Keratinocyte (primary cell): Measurements from ENCODE around the gene ASB4. TPM values are rescaled to one million over a fixed set of nuclear protein-coding genes. Genes with fewer than 3 reads are reported as not detected.

Experiments used
- DNase-seq: peaks from one replicate; pipeline ENCODE4 v3.0.0-alpha.2; 2011; ENCODE audit warnings: low read depth, missing footprints, low spot score
- FAIRE-seq: peaks from 2 replicates; lab custom pipeline; 2011; peaks lifted over from hg19 to GRCh38; lab: Jason Lieb, UNC
- H2AFZ ChIP-seq: 2 replicates; pipeline ENCODE4 v1.6.0; 2012; ENCODE audit warnings: low read length, control low read depth, inconsistent platforms; ENCODE audit not compliant: control insufficient read depth
- H3K27ac ChIP-seq: 2 replicates; pipeline ENCODE4 v1.5.1; 2011; ENCODE audit warnings: low read length; ENCODE audit not compliant: control insufficient read depth, insufficient read depth
- H3K27me3 ChIP-seq: 3 replicates; pipeline ENCODE4 v1.6.0; 2011; ENCODE audit warnings: low read length; ENCODE audit not compliant: control insufficient read depth, insufficient read depth; ENCODE audit errors: extremely low read depth
- H3K36me3 ChIP-seq, 2 experiments: 2 replicates in 1 of 2; 3 replicates in 1 of 2; pipeline ENCODE4 v1.5.1; 2011; ENCODE audit warnings: low read length in 2 of 2, mild to moderate bottlenecking in 1 of 2; ENCODE audit not compliant: control insufficient read depth in 2 of 2, insufficient read depth in 2 of 2; ENCODE audit errors: extremely low read depth in 1 of 2
- H3K4me1 ChIP-seq: 3 replicates; pipeline ENCODE4 v1.5.1; 2011; ENCODE audit warnings: low read length; ENCODE audit not compliant: control insufficient read depth, insufficient read depth; ENCODE audit errors: extremely low read depth
- H3K4me2 ChIP-seq: 3 replicates; pipeline ENCODE4 v1.6.0; 2011; ENCODE audit warnings: low read depth, low read length; ENCODE audit not compliant: control insufficient read depth, insufficient read depth; ENCODE audit errors: extremely low read depth
- H3K4me3 ChIP-seq, 3 experiments: fragments of 200-600 bp in 1 of 3; sonication (generic) in 1 of 3; 2 replicates in 2 of 3; 3 replicates in 1 of 3; pipeline ENCODE4 v1.5.1; 2011 to 2016; ENCODE audit warnings: low read length in 3 of 3, mild to moderate bottlenecking in 3 of 3, control low read depth in 2 of 3, inconsistent platforms in 1 of 3, low read depth in 1 of 3, mixed read lengths in 1 of 3, mixed run types in 1 of 3, moderate library complexity in 1 of 3; ENCODE audit not compliant: control insufficient read depth in 2 of 3, insufficient read depth in 2 of 3; ENCODE audit errors: extremely low read depth in 1 of 3
- H3K79me2 ChIP-seq: 2 replicates; pipeline ENCODE4 v1.6.0; 2012; ENCODE audit warnings: low read length; ENCODE audit not compliant: control insufficient read depth, insufficient read depth
- H3K9ac ChIP-seq: 3 replicates; pipeline ENCODE4 v1.6.0; 2011; ENCODE audit warnings: low read length; ENCODE audit not compliant: control insufficient read depth, insufficient read depth; ENCODE audit errors: extremely low read depth
- H3K9me1 ChIP-seq: 3 replicates; pipeline ENCODE4 v1.6.0; 2011; ENCODE audit warnings: low read length; ENCODE audit not compliant: control insufficient read depth, insufficient read depth; ENCODE audit errors: extremely low read depth
- H3K9me3 ChIP-seq: 2 replicates; pipeline ENCODE4 v1.5.1; 2012; ENCODE audit warnings: low read depth, low read length; ENCODE audit not compliant: control insufficient read depth
- H4K20me1 ChIP-seq: 3 replicates; pipeline ENCODE4 v1.6.0; 2011; ENCODE audit warnings: low read length; ENCODE audit not compliant: control insufficient read depth, insufficient read depth; ENCODE audit errors: extremely low read depth
- EZH2 ChIP-seq: IDR thresholded peaks from one replicate; pipeline ENCODE4 v1.6.1; 2012; ENCODE audit warnings: inconsistent platforms, mild to moderate bottlenecking, low read length, moderate library complexity
- dilution Hi-C: fragments of 300-500 bp; cut with MboI; formaldehyde crosslinking; loops from one replicate; pipeline ENCODE4 v1.7.0; 2020; ENCODE audit warnings: low sequenced_read_pairs; ENCODE audit not compliant: extremely low pct_ligation_motif_present
- polyA plus RNA-seq, 5 experiments: library from polyadenylated mRNA; depleted of rRNA in 3 of 5; stranded (reverse) in 3 of 5; stranded (forward) in 1 of 5; unstranded in 1 of 5; fragments of >200 nt; gene quantifications; 1 replicate in 1 of 5; 2 replicates in 3 of 5; 3 replicates in 1 of 5; pipeline versions ENCODE4 v1.2.1 to v1.2.3, GENCODE V29; 2011 to 2012; ENCODE audit warnings: missing spikeins in 2 of 5, low read depth in 1 of 5, low replicate concordance in 1 of 5
- TF ChIP-seq, protein P1 (sequence below), 3 experiments: IDR thresholded peaks in 1 of 3; conservative IDR thresholded peaks in 1 of 3; optimal IDR thresholded peaks in 1 of 3; 2 replicates in 2 of 3; 3 replicates in 1 of 3; pipeline versions ENCODE3 to v1.5.1; 2011; ENCODE audit warnings: low read length in 3 of 3, mild to moderate bottlenecking in 3 of 3, moderate library complexity in 2 of 3, control low read depth in 1 of 3, inconsistent platforms in 1 of 3; ENCODE audit not compliant: insufficient read depth in 2 of 3; ENCODE audit errors: extremely low read depth in 1 of 3

ASB4 gene
- polyA plus RNA-seq, 1 donor (not counting 4 experiments of a cell fraction or from before 2014, with no cell fraction given): not detected

DNA sequence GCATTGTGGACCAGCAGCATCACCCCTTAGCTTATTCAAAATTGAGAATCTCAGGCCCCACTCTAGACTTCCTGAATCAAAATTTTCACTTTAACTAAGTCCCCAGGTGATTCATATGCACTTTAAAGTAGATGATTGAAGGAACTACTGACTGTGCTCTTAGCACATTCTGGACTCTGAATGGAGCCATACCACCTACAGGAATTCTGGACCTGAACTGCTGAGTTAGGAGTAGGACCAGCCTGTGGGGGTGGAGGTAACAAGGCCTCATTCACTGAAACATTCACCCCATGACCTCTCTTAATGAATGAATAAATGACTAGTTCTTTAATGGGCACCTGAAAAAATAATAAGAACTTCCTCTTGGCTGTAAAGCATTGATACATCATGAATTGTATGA is 103.3 kb downstream of the ASB4 start:
- H3K9ac ChIP-seq: no peak overlapping the region
- FAIRE-seq (no peak), DNase-seq (no peak)
- no peak overlapping the region for H3K4me2 ChIP-seq
- no peaks in the 10 kb centered on the region for H4K20me1 ChIP-seq
- H3K9me3 ChIP-seq: no peaks in the 10 kb centered on the region
- H3K4me3 ChIP-seq: no peak overlapping the region
- no peak overlapping the region for H3K27ac ChIP-seq
- no peaks in the 10 kb centered on the region for H3K36me3 ChIP-seq
- dilution Hi-C loops: no loop called here
- no peaks in the 10 kb centered on the region for H3K79me2 ChIP-seq
- H2AFZ ChIP-seq: no peak overlapping the region
- H3K27me3 ChIP-seq: no peaks in the 10 kb centered on the region
- H3K9me1 ChIP-seq: no peaks in the 10 kb centered on the region
- TF ChIP-seq EZH2: no peak
- TF ChIP-seq, protein P1, sequence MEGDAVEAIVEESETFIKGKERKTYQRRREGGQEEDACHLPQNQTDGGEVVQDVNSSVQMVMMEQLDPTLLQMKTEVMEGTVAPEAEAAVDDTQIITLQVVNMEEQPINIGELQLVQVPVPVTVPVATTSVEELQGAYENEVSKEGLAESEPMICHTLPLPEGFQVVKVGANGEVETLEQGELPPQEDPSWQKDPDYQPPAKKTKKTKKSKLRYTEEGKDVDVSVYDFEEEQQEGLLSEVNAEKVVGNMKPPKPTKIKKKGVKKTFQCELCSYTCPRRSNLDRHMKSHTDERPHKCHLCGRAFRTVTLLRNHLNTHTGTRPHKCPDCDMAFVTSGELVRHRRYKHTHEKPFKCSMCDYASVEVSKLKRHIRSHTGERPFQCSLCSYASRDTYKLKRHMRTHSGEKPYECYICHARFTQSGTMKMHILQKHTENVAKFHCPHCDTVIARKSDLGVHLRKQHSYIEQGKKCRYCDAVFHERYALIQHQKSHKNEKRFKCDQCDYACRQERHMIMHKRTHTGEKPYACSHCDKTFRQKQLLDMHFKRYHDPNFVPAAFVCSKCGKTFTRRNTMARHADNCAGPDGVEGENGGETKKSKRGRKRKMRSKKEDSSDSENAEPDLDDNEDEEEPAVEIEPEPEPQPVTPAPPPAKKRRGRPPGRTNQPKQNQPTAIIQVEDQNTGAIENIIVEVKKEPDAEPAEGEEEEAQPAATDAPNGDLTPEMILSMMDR (optimal IDR thresholded peaks at IDR 0.05 in 1 of 3, IDR thresholded peaks at IDR 0.05 in 1 of 3, conservative IDR thresholded peaks at IDR 0.05 in 1 of 3; ENCODE audit: extremely low read depth in 1 of 3, insufficient read depth in 2 of 3, low read length in 3 of 3): no peak
- H3K4me1 ChIP-seq: no peaks in the 10 kb centered on the region

DNA sequence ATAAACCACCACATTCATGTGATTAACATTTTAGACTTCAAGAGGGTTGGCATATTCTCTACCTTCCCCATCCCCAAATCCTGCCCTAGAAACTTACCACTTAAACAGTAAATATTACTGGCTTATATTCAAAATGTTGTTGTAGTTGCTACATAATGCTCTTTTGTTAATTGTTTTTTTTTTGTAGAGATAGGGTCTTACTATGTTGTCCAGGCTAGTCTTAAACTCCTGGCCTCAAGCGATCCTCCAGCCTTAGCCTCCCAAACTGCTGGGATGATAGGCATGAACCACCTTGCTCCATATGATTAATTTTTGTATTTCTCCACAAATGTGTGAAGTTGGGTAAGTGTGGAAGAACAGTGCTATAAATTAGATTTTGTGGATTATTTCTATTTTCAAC is 104.0 kb downstream of the ASB4 start:
- no peaks in the 10 kb centered on the region for H3K4me1 ChIP-seq
- H4K20me1 ChIP-seq: no peaks in the 10 kb centered on the region
- no peaks in the 10 kb centered on the region for H3K27me3 ChIP-seq
- no peak overlapping the region for H3K4me3 ChIP-seq
- dilution Hi-C loops: no loop called here
- H3K79me2 ChIP-seq: no peaks in the 10 kb centered on the region
- DNase-seq: no peak
- H3K36me3 ChIP-seq: no peaks in the 10 kb centered on the region
- no peaks in the 10 kb centered on the region for H3K9me1 ChIP-seq
- H2AFZ ChIP-seq: no peak overlapping the region
- no peak overlapping the region for H3K4me2 ChIP-seq
- no peak overlapping the region for H3K9ac ChIP-seq
- H3K27ac ChIP-seq: no peak overlapping the region
- H3K9me3 ChIP-seq: no peaks in the 10 kb centered on the region
- no peak for FAIRE-seq
- no peak for TF ChIP-seq EZH2
- TF ChIP-seq, protein P1 (optimal IDR thresholded peaks at IDR 0.05 in 1 of 3, IDR thresholded peaks at IDR 0.05 in 1 of 3, conservative IDR thresholded peaks at IDR 0.05 in 1 of 3; ENCODE audit: extremely low read depth in 1 of 3, insufficient read depth in 2 of 3, low read length in 3 of 3): no peak

Other genes starting within 250 kb of the ASB4 start
- gene PON1, start 161.4 kb upstream of the ASB4 start, polyA plus RNA-seq: not detected in 3 replicates
- 0.46 to 0.85 TPM (median 0.51 TPM) in 3 replicates for gene PON3, start 89.6 kb upstream of the ASB4 start, polyA plus RNA-seq
- gene PON2, start 50.9 kb upstream of the ASB4 start, polyA plus RNA-seq: 59.5 to 98.1 TPM (median 87.1 TPM) in 3 replicates
- gene PDK4, start 110.6 kb downstream of the ASB4 start, polyA plus RNA-seq: not detected in 3 replicates